Spleen (tissue), 7 donors: ENCODE results near the gene ATP10A.

Experiments used
- POLR2A ChIP-seq, 3 donors: fragments of 450-650 bp; IDR thresholded peaks; one replicate each; pipeline ENCODE4 v1.5.1; 2017; ENCODE audit warnings: antibody characterized with exemption in 3 of 3, mild to moderate bottlenecking in 1 of 3
- TF ChIP-seq, protein P1 (sequence below), 11 experiments: fragments of 200-600 bp in 7 of 11; fragments of 450-650 bp in 4 of 11; sonication (generic) in 4 of 11; IDR thresholded peaks in 8 of 11; conservative IDR thresholded peaks in 3 of 11; 1 replicate in 7 of 11; 2 replicates in 4 of 11; pipeline versions ENCODE4 v1.4.0 to v1.8.0; 2016 to 2021; ENCODE audit warnings: antibody characterized with exemption in 11 of 11, inconsistent platforms in 4 of 11, mild to moderate bottlenecking in 1 of 11
- donor health status: DM: no; HTN: no; CAD: no; lungs with moderate emphysema.
- donor health status: DM: no; HTN: no; CAD: no.
- donor health status: DM: no; HTN: no; CAD: no.

DNA sequence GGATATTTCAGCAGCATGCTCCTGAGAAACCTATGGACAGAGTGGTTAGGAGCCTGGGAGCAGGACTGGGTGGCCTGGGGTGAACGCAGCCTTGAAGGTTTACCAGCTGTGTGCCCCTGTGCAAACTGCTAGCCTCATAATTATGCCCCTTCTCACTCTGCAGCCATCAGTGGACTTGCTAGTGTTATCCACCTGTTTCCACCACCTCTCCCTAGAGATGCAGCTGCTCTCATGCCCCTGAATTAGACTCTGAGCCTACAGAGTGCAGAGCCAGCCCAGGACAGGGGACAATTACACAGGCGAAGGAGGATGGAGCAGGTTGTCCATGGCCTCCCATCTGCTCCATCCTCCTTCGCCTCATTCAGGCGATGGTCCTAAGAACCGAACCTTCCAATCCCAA lies 175.9 kb downstream of the ATP10A start:
- TF ChIP-seq, protein P1, sequence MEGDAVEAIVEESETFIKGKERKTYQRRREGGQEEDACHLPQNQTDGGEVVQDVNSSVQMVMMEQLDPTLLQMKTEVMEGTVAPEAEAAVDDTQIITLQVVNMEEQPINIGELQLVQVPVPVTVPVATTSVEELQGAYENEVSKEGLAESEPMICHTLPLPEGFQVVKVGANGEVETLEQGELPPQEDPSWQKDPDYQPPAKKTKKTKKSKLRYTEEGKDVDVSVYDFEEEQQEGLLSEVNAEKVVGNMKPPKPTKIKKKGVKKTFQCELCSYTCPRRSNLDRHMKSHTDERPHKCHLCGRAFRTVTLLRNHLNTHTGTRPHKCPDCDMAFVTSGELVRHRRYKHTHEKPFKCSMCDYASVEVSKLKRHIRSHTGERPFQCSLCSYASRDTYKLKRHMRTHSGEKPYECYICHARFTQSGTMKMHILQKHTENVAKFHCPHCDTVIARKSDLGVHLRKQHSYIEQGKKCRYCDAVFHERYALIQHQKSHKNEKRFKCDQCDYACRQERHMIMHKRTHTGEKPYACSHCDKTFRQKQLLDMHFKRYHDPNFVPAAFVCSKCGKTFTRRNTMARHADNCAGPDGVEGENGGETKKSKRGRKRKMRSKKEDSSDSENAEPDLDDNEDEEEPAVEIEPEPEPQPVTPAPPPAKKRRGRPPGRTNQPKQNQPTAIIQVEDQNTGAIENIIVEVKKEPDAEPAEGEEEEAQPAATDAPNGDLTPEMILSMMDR (IDR thresholded peaks at IDR 0.05 in 8 of 11, conservative IDR thresholded peaks at IDR 0.05 in 3 of 11): no peak
- TF ChIP-seq POLR2A (IDR thresholded peaks at IDR 0.05): no peak
